HG03095 (cell line): ENCODE data around the gene FKBP7.
A peak's percentile ranks its signal among the peaks of the same experiment; 100 is the strongest.
"Not testable (repeated sequence)": the region's sequence is repeated elsewhere in the genome, so short reads cannot be mapped to it uniquely, and the experiment has no call there.

Experiments
- ATAC-seq: cut with Tn5 transposase; IDR thresholded peaks from one replicate; pipeline ENCODE4 v1.9.1; 2021; ENCODE audit warnings: moderate library complexity; ENCODE audit not compliant: unreplicated experiment

FKBP7 gene

DNA sequence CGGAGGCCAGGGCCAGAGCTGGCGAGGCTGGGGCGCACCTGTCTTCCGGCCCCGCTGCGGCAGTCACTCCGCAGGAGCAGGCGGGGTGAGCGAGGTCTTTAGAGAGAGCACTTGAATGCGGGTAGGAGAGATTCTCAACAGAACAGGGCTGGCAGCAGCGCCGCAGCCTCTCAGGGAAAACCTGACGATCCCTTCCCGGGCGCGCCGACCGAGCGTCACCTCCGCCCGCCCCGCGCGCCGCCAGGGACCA is 28.0 kb downstream of the FKBP7 start:
- peak; percentile 45 for ATAC-seq

DNA sequence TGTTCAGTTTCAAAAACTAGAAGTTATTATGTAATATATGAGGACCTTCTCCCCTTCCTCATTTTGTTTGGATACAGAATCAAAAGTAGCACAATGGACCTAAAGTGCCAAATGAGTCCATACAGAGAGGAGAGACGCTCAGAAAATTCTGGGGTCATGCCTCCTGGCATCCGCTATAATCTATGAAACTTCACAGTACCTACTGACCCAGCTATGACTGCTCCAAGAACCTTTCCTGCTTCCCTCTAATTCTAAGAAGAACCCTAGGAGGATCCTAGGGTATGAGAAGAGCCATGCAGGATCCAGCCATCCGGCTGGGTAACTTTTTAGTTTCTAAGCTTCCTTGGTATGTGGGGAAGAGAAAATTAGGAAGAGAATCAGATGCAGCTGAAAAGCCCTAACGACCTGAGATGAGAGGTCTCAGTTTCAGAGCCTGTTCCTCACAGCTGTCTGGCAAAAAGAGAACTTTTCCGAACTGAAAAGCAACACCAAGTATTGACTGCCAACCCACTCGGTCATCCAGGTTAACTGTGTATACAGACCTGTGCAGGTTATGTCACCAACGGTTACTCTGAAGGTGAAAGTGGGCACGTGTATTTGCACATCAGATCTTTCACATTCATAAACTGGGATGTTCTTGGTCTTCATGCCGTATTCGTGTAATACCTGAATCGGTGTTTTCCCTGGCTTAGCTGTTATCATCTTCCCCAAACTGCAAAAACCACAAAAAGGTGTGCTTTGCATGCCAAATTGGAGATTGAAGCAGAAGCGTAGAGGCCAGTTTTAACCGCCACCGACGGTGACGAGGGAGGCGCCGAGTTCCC is 28.5 kb downstream of the FKBP7 start:
- ATAC-seq = no peak

DNA sequence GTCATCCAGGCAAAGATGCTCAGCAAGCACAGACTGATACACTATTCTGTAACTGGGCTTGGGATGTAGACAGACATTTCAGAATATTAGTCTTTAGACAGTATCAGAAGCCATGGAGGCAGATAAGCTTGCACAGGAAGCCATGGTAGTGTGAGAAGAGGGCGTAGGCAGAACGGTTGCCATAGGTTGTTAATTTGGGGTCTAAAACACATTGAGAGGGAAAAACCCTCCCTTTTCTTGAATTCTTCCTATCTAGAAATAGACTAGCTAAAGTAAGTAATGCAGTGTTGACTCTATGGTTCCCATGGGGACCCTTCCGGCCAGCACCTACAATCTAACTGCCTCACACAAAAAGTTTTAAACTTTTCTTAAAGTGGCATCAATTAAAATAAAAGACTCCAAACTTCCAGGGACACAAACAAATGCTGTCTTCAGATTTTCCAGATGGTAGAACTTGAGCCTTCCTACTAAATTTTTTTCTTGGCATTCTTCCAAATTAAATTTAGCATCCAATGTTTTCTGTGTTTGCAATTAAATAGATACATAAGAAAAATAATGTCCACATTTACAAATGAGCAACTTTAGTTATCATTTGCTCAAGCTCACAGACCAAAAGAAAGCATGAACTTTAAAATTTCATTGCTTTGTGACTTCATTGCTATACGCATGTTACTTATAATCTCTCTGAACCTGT is 29.3 kb downstream of the FKBP7 start:
- ATAC-seq = no peak

DNA sequence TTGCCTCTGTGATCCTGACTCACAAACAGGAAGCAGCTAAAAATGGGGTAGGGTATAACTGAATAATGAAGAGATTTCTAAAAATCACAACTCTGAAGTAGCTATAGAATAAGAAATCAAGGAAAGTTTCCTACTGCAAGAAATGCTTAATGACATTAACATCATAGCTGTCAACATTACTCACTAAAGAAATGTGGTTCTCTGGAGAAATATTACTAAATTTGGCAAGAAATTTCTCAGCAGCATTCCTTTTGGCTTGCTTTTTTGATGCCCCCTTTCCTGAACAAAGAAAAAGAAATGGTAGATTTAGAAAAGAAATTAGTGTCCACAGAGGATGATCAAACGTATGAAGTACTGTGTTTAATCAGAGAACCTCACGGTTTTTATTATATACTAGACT is 37.0 kb downstream of the FKBP7 start:
- no peak for ATAC-seq

DNA sequence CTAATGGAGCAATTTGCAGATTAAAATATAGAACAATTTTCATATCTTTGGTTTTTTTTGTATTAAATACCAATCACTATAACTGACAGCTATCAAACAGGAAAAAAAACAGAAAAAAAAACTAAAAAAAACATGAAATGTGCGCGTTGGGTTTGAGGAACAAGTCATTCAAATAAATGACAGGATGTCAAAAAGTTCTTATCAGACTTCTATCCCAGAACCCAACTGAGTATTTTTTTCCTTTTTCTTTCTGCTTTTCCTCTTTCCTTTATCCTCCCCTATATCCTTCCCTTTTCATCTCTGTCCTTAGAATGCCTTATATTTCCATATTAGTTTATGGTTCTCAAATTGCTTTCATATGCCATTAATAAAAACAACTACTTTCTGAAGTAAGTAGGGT is 41.7 kb downstream of the FKBP7 start:
- no peak for ATAC-seq

DNA sequence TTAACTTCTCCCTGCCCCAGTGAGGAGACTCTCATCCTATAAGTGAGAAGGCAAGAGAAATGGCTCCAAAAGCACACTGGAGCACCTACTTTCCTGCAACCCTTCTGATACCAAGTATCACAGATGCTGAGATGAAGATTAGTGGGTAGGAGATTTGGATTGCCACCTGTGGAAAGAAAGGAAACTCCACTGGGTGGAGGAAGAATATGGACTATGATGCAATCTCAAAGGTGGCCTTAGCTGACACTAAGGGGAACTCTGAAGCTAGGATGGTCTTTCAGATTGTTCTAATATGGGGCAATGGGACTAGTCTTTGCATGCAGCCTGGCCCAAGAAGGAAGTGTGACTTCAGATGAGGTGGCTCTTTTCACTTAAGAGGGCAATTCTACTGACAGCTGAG is 49.1 kb downstream of the FKBP7 start:
- ATAC-seq = no peak

DNA sequence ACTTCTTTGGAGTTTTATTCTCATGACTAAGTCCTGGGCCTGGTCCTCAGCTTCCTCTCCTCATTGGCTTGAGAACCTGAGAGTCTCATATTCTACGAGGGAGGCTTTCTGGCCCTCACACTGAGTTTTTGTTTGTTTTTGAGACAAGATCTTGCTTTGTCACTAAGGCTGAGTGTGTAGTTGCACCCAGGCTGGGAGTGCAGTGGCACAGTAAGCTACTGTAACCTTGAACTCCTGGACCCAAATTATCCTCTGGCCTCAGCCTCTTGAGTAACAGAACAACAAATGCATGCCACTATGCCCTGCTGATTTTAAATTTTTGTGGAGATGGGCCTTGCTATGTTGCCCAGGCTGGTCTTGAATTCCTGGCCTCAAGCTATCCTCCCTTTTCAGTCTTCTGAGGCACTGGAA is 50.0 kb downstream of the FKBP7 start:
- ATAC-seq = no peak

DNA sequence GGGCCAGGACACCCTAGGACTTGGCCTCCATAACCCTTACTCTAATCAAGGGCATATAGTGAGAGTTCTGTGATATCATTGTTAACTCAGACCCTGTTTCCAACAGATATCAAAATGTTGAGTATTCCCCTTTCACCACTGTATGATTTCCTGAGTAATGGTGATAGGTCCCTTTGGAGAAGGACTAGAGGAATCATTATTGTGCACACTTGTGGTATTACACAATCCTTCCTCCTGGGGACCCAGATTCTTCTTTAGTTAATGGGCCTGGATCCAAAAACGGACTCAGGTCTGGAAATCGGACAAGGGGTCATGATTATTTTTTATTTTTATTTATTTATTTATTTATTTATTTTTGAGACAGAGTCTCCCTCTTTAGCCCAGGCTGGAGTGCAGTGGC is 50.9 kb downstream of the FKBP7 start:
- no peak for ATAC-seq

DNA sequence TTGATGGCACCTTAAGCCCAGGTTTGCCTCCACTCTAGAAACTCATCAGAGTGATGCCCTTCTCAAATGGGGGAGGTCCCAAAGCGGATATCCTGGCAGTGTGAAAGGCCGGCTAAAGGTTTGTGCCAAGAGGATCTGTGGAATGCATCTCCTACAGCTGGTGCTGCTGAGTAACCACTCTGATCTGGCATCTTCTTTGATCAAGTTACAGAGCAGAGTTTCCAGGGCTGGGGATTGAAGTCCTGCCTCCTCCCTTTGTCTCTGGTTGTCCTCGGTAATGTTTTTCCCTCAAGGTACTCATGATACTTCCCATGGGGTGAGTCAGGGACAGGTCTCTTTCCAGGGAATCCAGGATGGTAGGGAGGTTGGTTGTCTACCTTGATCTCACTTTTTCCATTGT is 52.0 kb downstream of the FKBP7 start:
- ATAC-seq = no peak

DNA sequence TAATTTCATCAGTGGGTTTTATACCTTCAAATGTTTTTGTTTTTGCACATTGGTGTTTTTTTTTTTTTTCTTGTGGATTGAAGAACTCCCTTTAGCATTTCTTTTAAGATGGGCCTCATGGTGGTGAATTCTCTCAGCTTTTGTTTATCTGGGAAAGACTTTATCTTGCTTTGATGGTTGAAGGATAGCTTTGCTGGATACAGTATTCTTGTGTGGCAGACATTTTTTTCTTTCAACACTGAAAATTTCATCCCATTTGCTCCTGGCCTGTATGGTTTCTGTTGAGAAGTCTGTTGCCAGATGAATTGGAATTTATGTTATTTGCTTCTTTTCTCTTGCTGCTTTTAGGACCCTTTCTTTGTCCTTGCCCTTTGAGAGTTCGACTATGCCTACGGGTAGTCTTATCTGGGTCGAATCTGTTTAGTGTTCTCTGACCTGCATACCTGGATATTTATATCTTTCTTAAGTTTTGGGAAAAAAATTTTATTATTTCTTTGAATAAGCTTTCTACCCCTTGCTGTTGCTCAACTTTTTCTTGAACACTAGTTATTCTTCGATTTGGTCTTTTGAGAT is 53.1 kb downstream of the FKBP7 start:
- no peak for ATAC-seq

DNA sequence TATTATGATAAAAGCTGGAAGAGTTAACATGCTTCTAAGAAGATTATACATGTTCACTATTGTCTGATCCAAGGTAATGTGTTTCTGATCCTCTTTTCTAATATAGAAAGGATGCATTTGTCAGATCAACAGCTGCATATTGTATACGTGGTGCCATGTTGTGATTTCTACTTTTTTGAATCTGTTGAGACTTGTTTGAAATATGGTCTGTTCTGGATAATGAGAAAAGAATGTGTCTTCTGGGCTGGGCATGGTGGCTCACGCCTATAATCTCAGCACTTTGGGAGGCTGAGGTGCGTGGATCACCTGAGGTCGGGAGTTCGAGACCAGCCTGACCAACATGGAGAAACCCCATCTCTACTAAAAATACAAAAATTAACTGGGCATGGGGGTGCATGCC is 54.7 kb downstream of the FKBP7 start:
- ATAC-seq = not testable (repeated sequence)

DNA sequence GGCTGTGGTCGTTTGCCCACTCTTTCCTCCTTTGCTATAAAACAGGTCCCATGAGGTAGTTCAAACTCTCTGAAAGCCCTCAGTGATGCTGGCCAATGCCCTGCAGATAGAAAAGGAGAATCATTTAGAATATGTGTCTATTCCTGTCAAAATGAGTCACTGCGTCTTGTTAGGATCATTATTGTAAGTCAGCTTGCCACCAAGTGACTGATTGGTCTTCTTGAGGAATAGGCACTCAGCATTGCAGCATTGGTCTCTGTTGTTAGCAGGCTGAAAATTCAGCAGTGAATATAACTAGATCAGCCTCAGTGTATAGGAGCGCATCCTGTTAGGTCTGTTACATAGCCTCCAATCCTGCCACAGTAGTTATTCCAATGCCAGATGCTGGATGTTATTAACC is 56.3 kb downstream of the FKBP7 start:
- ATAC-seq = no peak

DNA sequence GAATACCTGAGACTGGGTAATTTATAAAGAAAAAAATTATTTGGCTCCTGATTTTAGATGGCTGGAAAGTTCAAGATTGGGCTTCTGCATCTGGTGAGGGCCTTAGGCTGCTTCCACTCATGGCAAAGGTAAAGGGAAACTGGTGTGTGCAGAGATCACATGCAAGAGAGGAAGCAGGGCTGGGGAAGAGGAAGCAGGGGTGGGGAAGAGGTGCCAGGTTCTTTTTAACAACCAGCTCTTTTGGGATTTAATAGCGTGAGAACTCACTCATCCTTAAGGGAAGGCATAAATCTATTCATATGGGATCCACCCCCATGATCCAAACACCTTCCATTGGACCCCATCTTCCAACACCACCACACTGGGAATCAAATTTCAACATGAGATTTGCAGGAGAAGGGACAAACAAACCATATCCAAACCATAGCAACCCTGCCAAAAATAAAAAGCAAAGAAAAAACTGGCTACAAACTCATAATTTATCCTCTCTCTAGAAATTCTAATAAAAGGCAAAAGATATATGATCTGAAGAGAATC is 57.9 kb downstream of the FKBP7 start:
- ATAC-seq = no peak

DNA sequence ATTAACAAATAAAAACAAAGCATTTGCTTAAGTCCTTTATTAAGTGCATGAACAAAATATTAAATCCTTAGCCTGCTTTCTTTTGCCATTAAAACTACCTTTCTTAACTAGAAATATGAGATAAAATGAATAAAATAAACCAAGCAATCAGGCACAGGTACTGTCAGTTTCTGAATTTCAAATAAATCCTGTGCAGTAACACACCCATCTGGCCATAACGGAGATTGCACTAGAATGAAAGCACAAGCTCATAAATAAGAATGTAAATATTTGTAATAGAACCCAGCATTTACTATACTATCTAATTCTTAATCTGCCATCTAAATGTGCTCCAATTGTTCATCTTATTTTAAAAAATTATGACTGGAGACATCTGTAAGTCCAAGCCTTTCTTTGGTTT is 59.3 kb downstream of the FKBP7 start:
- no peak for ATAC-seq

DNA sequence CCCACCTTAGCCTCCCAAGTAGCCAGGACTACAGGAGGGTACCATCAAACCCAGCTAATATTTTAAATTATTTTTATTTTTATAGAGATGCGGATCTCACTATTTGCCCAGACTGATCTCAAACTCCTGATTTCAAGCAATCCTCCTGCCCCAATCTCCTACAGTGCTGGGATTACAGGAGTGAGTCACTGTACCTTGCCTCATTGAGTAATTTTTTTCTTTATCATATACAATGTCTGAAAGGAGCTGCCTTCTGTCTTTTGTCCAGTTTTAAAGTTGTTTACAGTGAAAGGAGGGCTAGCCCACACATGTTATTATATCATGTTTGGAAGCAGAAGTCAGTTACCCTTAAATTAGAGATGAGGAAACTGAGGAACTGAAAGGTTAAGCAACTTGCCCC is 60.0 kb downstream of the FKBP7 start:
- ATAC-seq = no peak

DNA sequence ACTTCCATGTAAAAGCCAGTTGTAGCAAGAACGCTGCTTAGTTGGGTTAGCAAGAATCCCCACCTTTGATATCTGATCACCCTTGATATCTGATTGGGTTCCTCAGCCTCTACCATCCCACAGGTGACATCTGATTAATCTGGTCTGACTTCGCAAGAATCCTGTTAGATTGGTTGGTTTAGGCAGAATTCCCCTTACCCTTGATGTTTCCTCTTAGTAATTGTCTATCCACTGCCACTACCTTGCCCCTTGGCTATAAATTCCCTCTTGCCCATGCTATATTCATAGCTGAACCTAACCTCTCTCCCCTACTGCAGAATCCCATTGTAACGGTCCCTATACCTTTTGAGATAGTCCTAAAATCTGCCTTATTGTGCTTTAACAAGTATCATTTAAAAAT is 60.5 kb downstream of the FKBP7 start:
- ATAC-seq = no peak

DNA sequence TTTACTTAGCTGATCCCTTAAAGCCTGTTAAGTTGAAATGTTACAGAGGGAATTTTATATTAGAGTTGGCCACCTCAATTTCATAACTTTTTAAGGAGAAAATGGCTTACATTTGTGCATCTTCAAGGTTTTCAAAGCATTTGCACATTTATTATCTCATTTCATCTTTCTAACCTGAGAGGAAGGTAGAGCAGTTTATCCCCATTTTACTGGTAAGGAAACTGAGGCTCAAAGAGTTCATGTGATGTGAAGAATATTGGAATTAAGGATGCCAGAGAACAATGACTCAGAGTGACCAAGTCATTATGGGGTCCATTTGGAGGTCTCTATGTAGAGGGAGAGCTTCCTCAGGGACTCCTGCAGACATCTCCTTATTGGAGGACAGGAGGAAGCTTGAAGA is 62.4 kb downstream of the FKBP7 start:
- no peak for ATAC-seq

DNA sequence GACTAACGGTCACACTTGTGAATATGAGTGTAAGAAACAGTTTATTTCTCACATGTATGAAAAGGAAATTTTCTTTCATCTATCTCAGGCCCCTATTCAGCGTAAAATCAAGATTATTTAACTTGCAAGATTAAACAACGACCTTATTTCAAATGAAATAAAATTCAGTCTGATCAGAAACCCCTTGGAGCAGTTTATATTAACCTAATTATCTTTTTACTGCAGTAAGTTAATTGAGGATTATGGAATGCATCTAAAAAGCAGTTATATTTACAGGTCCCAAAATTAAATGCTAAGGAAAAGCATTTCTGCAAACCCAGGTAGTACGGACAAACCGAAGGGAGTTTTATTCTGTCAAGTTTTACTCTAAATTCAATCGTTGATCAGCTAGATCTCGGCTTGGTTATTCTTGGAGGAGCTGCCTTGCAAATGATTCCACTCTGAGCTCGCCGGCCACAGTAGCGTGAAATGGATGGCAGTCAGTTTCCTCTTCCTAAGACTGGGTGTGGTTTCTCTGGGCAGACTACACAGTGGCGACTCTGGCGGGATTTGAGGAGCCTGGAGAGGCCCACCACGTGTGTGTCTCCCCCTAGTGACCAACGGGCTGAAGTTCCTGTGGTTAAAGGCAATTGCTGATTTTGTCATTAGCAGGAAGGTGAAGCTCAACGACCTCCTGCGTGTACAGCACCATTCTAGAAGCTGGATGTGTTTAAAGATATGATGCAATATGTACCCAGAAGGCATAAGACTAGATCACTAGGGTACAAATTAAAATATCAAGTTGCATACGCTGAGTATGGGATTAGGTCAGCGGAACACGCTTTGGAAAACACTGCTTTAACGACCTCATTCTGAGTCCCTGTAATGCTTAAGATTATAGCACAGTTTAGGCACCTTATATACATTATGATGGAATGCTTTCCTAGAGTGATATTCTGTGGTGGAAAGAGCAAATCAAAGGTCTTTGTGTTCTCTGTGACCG is 63.8 kb downstream of the FKBP7 start:
- ATAC-seq = peak; percentile 79
